Measurements from ENCODE around the gene ITPK1.
"Not testable (repeated sequence)": the region's sequence is repeated elsewhere in the genome, so short reads cannot be mapped to it uniquely, and the experiment has no call there.

- not testable (repeated sequence) for TF ChIP-seq POLR2AphosphoS5, EP300 (IDR thresholded peaks at IDR 0.05)
- TF ChIP-seq, protein P1, sequence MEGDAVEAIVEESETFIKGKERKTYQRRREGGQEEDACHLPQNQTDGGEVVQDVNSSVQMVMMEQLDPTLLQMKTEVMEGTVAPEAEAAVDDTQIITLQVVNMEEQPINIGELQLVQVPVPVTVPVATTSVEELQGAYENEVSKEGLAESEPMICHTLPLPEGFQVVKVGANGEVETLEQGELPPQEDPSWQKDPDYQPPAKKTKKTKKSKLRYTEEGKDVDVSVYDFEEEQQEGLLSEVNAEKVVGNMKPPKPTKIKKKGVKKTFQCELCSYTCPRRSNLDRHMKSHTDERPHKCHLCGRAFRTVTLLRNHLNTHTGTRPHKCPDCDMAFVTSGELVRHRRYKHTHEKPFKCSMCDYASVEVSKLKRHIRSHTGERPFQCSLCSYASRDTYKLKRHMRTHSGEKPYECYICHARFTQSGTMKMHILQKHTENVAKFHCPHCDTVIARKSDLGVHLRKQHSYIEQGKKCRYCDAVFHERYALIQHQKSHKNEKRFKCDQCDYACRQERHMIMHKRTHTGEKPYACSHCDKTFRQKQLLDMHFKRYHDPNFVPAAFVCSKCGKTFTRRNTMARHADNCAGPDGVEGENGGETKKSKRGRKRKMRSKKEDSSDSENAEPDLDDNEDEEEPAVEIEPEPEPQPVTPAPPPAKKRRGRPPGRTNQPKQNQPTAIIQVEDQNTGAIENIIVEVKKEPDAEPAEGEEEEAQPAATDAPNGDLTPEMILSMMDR (IDR thresholded peaks at IDR 0.05) = not testable (repeated sequence)
Observed at GRCh38 chr14:93136508-93136907, 20.8 kb upstream of the ITPK1 start.

Data from esophagus muscularis mucosa (tissue), 4 donors.